ENCODE measurements around the gene GALNT6. TPM values are rescaled to one million over a fixed set of nuclear protein-coding genes. Genes with fewer than 3 reads are reported as not detected.

The GALNT6 gene
- total RNA-seq, 4 donors from 2014 or later, result 2.1 to 3.5 (median 2.4) TPM

DNA sequence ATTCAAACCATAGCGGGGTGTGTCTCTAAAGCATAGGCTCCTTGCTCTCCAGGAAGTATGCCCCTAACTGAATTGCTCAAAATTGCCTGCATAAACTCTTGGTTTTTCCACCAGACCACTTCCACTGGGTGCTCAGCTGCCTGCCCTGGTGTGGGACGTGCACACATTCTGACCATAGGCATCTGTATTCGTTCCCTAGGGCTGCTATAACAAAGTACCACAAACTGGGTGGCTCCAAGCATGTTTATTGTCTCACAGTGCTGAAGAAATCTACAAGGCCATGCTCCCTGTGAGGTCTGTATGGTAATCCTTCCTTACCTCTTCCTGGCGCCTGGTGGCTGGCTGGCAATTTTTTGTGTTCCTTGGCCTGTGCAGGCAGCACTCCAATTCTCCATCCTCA lies 16.4 kb upstream of the GALNT6 start:
- no peak overlapping the region for H3K4me3 ChIP-seq
- H3K27me3 ChIP-seq, result peaks cover 11% of the 10 kb centered on the region
- no peak overlapping the region for H3K27ac ChIP-seq
- 100% methylated on average over 2 to 3 of the region's 4 CpGs for WGBS, 2 donors (ENCODE audit: low coverage in 1 of 2)
- H3K9me3 ChIP-seq, result no peaks in the 10 kb centered on the region
- H3K4me1 ChIP-seq, result no peaks in the 10 kb centered on the region
- H3K36me3 ChIP-seq, result no peaks in the 10 kb centered on the region
- TF ChIP-seq POLR2AphosphoS5 (IDR thresholded peaks at IDR 0.05), result no peak
- TF ChIP-seq POLR2A (IDR thresholded peaks at IDR 0.05), result no peak
- TF ChIP-seq, protein P1, sequence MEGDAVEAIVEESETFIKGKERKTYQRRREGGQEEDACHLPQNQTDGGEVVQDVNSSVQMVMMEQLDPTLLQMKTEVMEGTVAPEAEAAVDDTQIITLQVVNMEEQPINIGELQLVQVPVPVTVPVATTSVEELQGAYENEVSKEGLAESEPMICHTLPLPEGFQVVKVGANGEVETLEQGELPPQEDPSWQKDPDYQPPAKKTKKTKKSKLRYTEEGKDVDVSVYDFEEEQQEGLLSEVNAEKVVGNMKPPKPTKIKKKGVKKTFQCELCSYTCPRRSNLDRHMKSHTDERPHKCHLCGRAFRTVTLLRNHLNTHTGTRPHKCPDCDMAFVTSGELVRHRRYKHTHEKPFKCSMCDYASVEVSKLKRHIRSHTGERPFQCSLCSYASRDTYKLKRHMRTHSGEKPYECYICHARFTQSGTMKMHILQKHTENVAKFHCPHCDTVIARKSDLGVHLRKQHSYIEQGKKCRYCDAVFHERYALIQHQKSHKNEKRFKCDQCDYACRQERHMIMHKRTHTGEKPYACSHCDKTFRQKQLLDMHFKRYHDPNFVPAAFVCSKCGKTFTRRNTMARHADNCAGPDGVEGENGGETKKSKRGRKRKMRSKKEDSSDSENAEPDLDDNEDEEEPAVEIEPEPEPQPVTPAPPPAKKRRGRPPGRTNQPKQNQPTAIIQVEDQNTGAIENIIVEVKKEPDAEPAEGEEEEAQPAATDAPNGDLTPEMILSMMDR (IDR thresholded peaks at IDR 0.05), result no peak
- no peak for TF ChIP-seq EP300 (IDR thresholded peaks at IDR 0.05)
- no peak for ATAC-seq

DNA sequence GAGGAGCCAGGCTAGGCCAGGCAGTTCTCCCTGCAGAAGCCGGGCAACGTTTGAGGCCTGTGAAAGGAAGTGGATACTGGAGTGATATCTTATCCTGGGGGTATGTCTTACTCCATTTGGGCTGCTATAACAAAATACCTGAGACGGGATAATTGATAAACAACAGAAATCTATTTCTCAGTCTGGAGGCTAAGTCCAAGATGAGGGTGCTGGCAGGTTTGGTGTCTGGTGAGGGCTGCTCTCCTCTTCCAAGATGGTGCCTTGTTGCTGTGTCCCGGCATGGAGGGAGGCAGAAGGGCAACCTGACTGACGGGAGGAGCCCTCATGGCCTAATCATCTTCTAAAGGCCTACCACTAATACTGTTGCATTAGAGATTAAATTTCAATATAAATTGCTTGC lies 15.7 kb upstream of the GALNT6 start:
- no peaks in the 10 kb centered on the region for H3K9me3 ChIP-seq
- H3K36me3 ChIP-seq, result no peaks in the 10 kb centered on the region
- no peaks in the 10 kb centered on the region for H3K4me1 ChIP-seq
- no peak overlapping the region for H3K4me3 ChIP-seq
- H3K27ac ChIP-seq, result no peak overlapping the region
- WGBS, 2 donors (ENCODE audit: low coverage in 1 of 2), result 64 to 80% methylated on average over 1 to 3 of the region's 5 CpGs
- no peak for ATAC-seq
- TF ChIP-seq, protein P1 (IDR thresholded peaks at IDR 0.05), result no peak
- TF ChIP-seq POLR2AphosphoS5 (IDR thresholded peaks at IDR 0.05) (no peak), POLR2A (IDR thresholded peaks at IDR 0.05) (no peak), EP300 (IDR thresholded peaks at IDR 0.05) (no peak)
- peaks cover 19% of the 10 kb centered on the region for H3K27me3 ChIP-seq

GRCh38 chr12:51406290-51406689 lies 15.1 kb upstream of the GALNT6 start:
- H3K9me3 ChIP-seq, result no peaks in the 10 kb centered on the region
- TF ChIP-seq POLR2AphosphoS5 (IDR thresholded peaks at IDR 0.05) (no peak), POLR2A (IDR thresholded peaks at IDR 0.05) (no peak), EP300 (IDR thresholded peaks at IDR 0.05) (no peak)
- TF ChIP-seq, protein P1 (IDR thresholded peaks at IDR 0.05), result no peak
- H3K4me3 ChIP-seq, result no peak overlapping the region
- H3K36me3 ChIP-seq, result no peaks in the 10 kb centered on the region
- no peaks in the 10 kb centered on the region for H3K4me1 ChIP-seq
- WGBS, 2 donors (ENCODE audit: low coverage in 1 of 2), result 72 to 84% methylated on average over 2 to 3 of the region's 3 CpGs
- no peak for ATAC-seq
- H3K27me3 ChIP-seq, result peaks cover 20% of the 10 kb centered on the region
- H3K27ac ChIP-seq, result no peak overlapping the region

DNA sequence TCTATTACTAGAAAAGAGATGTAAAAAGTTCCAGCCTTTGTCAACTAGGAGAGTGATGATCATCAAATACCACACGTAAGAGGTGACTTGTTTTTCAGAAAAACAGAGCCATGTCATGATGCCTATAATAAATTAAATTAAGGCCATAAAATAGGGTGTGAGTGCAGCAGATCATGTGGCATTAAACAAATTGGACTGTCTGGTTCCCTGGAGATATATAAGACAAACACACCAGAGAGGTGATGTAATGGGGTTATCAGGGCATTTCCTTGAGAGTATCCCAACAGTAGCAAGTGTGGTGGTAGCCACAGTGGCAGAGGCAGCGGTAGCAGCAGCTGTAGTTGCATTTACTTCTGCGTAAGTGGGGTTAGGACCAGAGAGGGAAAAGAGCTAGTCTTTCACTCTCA lies 14.6 kb upstream of the GALNT6 start:
- no peaks in the 10 kb centered on the region for H3K36me3 ChIP-seq
- 89 to 100% methylated on average over 3 of the region's 3 CpGs for WGBS, 2 donors (ENCODE audit: low coverage in 1 of 2)
- no peaks in the 10 kb centered on the region for H3K4me1 ChIP-seq
- H3K27ac ChIP-seq, result no peak overlapping the region
- ATAC-seq, result no peak
- H3K27me3 ChIP-seq, result peaks cover 25% of the 10 kb centered on the region
- no peaks in the 10 kb centered on the region for H3K9me3 ChIP-seq
- no peak overlapping the region for H3K4me3 ChIP-seq
- TF ChIP-seq EP300 (IDR thresholded peaks at IDR 0.05), result no peak
- TF ChIP-seq, protein P1 (IDR thresholded peaks at IDR 0.05), result no peak
- TF ChIP-seq POLR2AphosphoS5 (IDR thresholded peaks at IDR 0.05), result no peak

DNA sequence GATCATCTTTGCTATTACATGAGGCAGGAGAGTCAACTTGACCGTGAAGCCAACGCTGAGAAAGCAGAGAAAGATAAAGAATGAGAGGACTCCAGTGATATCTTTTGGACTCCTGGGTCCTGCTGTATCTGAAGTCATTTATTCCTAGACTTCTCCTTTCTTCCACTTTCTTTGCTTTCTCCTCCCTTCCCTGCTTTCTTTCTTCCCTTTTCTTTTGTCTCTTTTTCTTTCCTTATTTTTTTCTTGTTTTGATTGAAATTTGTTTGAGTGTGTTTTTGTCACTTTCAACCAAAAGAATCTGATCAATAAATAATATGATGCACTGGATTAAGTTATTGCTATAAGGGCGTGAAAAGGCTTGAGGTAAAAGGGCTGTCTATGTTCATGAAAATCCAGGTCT lies 13.4 kb upstream of the GALNT6 start:
- Histone ChIP-seq H3K36me3 (no peaks in the 10 kb centered on the region), H3K27me3 (peaks cover 29% of the 10 kb centered on the region), H3K27ac (no peak overlapping the region), H3K4me1 (no peaks in the 10 kb centered on the region), H3K9me3 (no peaks in the 10 kb centered on the region), H3K4me3 (no peak overlapping the region)
- TF ChIP-seq POLR2A (IDR thresholded peaks at IDR 0.05), result no peak
- TF ChIP-seq EP300 (IDR thresholded peaks at IDR 0.05), result no peak
- TF ChIP-seq POLR2AphosphoS5 (IDR thresholded peaks at IDR 0.05), result no peak
- TF ChIP-seq, protein P1 (IDR thresholded peaks at IDR 0.05), result no peak
- ATAC-seq, result no peak
- WGBS, 2 donors (ENCODE audit: low coverage in 1 of 2), result 86 to 98% methylated on average over 2 to 3 of the region's 3 CpGs
